Immature natural killer cell (primary cell): ENCODE data around the gene SEZ6. TPM values are rescaled to one million over a fixed set of nuclear protein-coding genes. Genes with fewer than 3 reads are reported as not detected.
"Not testable (repeated sequence)": the region's sequence is repeated elsewhere in the genome, so short reads cannot be mapped to it uniquely, and the experiment has no call there.

Experiments
- DNase-seq, 3 donors: peaks; one replicate each; pipeline ENCODE4 v3.0.0; 2022; ENCODE audit warnings: mixed read lengths in 1 of 3
- H3K27ac Mint-ChIP-seq, 6 donors: one replicate each; pipeline ENCODE4 v1.8.0; 2020; ENCODE audit warnings: mixed read lengths in 6 of 6, mild to moderate bottlenecking in 5 of 6, inconsistent platforms in 4 of 6, moderate library complexity in 3 of 6
- H3K27me3 Mint-ChIP-seq, 3 donors: one replicate each; pipeline ENCODE4 v1.8.0; 2020 to 2021; ENCODE audit warnings: low read depth in 3 of 3, mild to moderate bottlenecking in 3 of 3, mixed read lengths in 3 of 3, moderate library complexity in 3 of 3, inconsistent platforms in 1 of 3
- H3K36me3 Mint-ChIP-seq, 3 donors: one replicate each; pipeline ENCODE4 v1.8.0; 2020; ENCODE audit warnings: mixed read lengths in 3 of 3, inconsistent platforms in 2 of 3, mild to moderate bottlenecking in 2 of 3
- H3K4me1 Mint-ChIP-seq, 2 donors: one replicate each; pipeline ENCODE4 v1.8.0; 2020; ENCODE audit warnings: inconsistent platforms in 2 of 2, mild to moderate bottlenecking in 2 of 2, mixed read lengths in 2 of 2, moderate library complexity in 1 of 2
- H3K4me3 Mint-ChIP-seq, 5 donors: one replicate each; pipeline ENCODE4 v1.8.0; 2020; ENCODE audit warnings: mild to moderate bottlenecking in 5 of 5, mixed read lengths in 5 of 5, inconsistent platforms in 3 of 5, moderate library complexity in 3 of 5
- H3K9me3 Mint-ChIP-seq, 6 donors: one replicate each; pipeline ENCODE4 v1.8.0; 2020; ENCODE audit warnings: mild to moderate bottlenecking in 6 of 6, mixed read lengths in 6 of 6, inconsistent platforms in 4 of 6, moderate library complexity in 3 of 6
- polyA plus RNA-seq, 3 donors: library from polyadenylated mRNA; unstranded; fragments of 300-500 nt; fragmentation: Illumina TruSeq; gene quantifications; one replicate each; pipeline ENCODE4 v1.2.3, GENCODE V29; 2021

SEZ6 gene
- polyA plus RNA-seq, 3 donors from 2014 or later: 0.71 to 3.8 (median 0.86) TPM

DNA sequence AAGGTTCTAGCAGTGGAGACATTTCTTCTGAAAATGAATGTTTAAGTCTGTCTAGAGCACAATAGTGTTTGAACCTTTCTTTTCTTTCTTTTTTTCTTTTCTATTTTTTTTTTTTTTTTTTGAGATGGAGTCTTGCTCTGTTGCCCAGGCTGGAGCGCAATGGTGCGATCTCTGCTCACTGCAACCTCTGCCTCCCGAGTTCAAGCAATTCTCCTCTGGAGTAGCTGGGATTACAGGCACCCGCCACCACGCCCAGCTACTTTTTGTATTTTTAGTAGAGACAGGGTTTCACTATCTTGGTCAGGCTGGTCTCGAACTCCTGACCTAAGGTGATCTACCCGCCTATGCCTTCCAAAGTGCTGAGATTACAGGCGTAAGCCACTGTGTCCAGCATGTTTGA is 71.3 kb downstream of the SEZ6 start:
- Mint-ChIP-seq H3K27ac (peak overlapping the region in 4 of 6 donors; percentile 1 to 55 (median 24)), H3K4me1 (peaks cover 56 to 76% of the 10 kb centered on the region in 2 donors)
- H3K36me3 Mint-ChIP-seq, H3K4me3 Mint-ChIP-seq, DNase-seq, H3K27me3 Mint-ChIP-seq, H3K9me3 Mint-ChIP-seq: not testable (repeated sequence)

DNA sequence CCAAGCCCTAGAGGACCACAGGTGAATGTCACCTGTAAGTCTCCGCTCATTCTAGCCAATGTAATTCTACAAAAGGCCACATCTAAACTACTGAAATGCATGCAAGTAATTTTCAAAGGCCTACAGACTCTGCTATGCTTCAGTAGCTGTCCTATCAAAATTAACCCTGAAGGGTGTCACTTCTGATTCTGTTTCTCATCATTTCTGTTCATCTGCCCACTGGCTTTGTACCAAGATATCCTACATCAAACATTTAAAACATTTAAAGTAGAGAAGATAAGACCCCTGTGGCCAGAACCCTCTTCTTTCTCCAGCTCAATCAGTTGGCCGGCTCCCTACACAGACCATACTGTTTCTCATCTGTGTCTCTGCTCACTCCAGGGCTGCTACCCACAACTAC is 76.0 kb downstream of the SEZ6 start:
- no peak for DNase-seq
- Mint-ChIP-seq H3K4me1 (peaks cover 55 to 67% of the 10 kb centered on the region in 2 donors), H3K36me3 (peaks cover 0 to 15% (median 8%) of the 10 kb centered on the region in 3 donors), H3K27me3 (peaks cover 3 to 9% (median 5%) of the 10 kb centered on the region in 3 donors), H3K27ac (peak overlapping the region; percentile 30 to 94 (median 79)), H3K9me3 (no peaks in the 10 kb centered on the region), H3K4me3 (no peak overlapping the region)

DNA sequence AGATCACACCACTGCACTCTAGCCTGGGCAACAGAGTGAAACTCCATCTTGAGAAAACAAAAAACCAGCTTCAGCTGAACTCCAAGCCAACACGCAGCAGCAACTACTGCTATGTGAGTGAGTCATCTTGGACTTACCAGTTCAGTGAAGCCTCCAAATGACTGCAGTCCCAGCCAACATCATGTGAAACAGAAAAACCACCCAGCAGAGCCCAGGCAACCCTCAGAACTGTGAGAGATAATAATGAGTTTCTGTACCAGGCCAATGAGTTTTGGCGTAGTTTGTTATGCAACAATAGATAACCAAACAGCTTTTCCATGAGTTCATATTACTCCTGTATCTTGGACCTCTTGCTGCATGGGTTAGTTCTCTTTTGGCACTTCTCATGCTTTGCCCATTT is 77.8 kb downstream of the SEZ6 start:
- peaks cover 6 to 22% (median 17%) of the 10 kb centered on the region in 3 donors for H3K36me3 Mint-ChIP-seq

DNA sequence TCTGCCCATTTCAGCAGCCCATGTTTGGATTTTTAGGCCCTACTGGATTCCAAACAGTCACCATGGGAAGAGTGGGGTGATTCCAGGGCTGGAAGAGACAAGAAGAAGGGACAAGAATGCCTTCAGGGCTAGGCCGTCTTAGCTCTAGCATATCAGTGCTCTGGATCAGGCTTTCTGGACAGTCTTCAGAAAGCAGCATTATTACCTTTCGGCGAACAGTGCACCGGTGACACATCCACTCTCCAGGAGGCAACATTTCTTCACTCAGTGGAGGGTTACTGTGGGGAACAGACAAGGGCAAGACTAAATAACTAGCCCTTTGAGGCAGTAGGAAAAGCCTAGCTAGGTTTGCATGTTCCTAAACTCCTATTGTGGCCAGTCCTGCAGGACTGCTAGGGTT is 79.0 kb downstream of the SEZ6 start:
- Mint-ChIP-seq H3K9me3 (no peaks in the 10 kb centered on the region), H3K36me3 (peaks cover 12 to 29% (median 23%) of the 10 kb centered on the region in 3 donors), H3K27me3 (peaks cover 3 to 13% (median 7%) of the 10 kb centered on the region in 3 donors), H3K4me3 (peak overlapping the region; percentile 37 to 76 (median 63)), H3K27ac (peak overlapping the region; percentile 95 to 99 (median 97)), H3K4me1 (peaks cover 66 to 76% of the 10 kb centered on the region in 2 donors)
- no peak for DNase-seq

More for the DNA sequence above, 77.8 kb downstream of the SEZ6 start:
- Mint-ChIP-seq H3K27me3 (peaks cover 3 to 11% (median 5%) of the 10 kb centered on the region in 3 donors), H3K27ac (peak overlapping the region; percentile 95 to 99 (median 97)), H3K4me1 (peaks cover 61 to 70% of the 10 kb centered on the region in 2 donors), H3K4me3 (no peak overlapping the region), H3K9me3 (no peaks in the 10 kb centered on the region)
- DNase-seq: no peak

DNA sequence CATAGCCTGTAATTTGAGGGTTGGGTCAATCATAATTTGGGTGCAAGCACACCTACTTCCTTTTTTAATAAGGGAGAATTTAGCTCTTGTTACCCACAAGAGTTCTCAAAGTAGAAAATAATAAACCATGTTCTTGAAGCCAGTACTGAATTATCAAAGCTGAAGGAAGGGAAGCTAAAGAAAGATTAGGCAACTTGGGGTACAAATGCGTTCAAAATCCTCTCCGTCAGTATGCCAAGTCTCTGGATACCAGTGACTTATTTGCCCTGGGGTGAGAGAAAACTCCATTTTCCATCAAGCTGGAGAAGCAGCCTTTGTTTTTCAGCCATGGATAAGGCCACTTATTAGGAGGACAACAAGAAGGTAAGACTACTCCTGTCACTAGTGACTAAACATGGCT is 79.5 kb downstream of the SEZ6 start:
- H3K4me1 Mint-ChIP-seq: peaks cover 66 to 80% of the 10 kb centered on the region in 2 donors
- peaks cover 16 to 33% (median 27%) of the 10 kb centered on the region in 3 donors for H3K36me3 Mint-ChIP-seq
- peak overlapping the region; percentile 95 to 99 (median 97) for H3K27ac Mint-ChIP-seq
- no peak for DNase-seq
- H3K9me3 Mint-ChIP-seq: no peaks in the 10 kb centered on the region
- H3K4me3 Mint-ChIP-seq: peak overlapping the region; percentile 57 to 79 (median 69)
- peaks cover 3 to 13% (median 7%) of the 10 kb centered on the region in 3 donors for H3K27me3 Mint-ChIP-seq

DNA sequence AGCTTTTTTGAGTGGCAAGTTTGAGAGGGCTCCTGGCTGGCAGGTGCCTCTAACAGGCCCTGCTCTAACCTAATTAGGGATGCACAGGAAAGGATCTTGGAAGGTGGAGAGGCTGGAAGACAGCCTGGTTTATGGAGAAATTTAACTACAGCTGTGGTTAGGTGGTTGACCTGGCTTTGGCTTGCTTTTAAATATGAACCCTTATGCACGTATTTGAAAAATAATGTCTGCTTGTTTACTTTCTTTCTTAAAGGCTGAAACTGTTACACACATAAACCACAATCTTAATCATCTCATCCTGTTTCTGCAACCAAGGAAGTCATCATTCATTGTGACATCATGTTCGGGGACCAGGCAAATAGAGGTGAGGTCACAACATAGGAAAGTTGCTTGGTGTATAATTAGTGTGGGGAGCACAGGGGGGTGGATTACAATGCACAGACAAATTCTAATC is 79.9 kb downstream of the SEZ6 start:
- Mint-ChIP-seq H3K4me3 (peak overlapping the region; percentile 57 to 79 (median 69)), H3K36me3 (peaks cover 18 to 35% (median 29%) of the 10 kb centered on the region in 3 donors), H3K27me3 (peaks cover 3 to 13% (median 7%) of the 10 kb centered on the region in 3 donors), H3K4me1 (peaks cover 66 to 80% of the 10 kb centered on the region in 2 donors), H3K27ac (peak overlapping the region; percentile 95 to 99 (median 97)), H3K9me3 (no peaks in the 10 kb centered on the region)
- DNase-seq: peak; percentile 88 to 89 (median 89)

DNA sequence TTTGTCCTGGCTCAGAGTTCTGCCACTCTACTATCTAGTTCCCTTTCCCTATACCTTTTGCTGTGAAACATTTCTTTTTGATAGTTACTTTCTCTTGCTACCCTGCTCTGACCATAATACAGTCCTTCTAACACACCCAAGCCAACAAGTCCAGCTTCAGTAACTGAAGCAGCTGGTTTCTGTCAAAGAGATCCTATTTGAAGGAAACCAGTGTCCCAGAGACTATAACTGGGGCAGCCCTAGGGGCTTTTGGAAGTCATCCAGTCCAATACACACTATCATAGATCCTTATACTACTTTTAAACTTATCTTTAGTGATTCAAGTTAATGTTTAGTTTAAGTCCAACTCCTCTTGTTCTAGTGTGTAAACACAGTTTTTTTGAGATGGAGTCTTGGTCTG is 85.6 kb downstream of the SEZ6 start:
- no peak overlapping the region for H3K4me3 Mint-ChIP-seq
- peaks cover 0 to 4% (median 3%) of the 10 kb centered on the region in 3 donors for H3K27me3 Mint-ChIP-seq
- peaks cover 27 to 69% (median 44%) of the 10 kb centered on the region in 3 donors for H3K36me3 Mint-ChIP-seq
- H3K9me3 Mint-ChIP-seq: no peaks in the 10 kb centered on the region
- peaks cover 29 to 41% of the 10 kb centered on the region in 2 donors for H3K4me1 Mint-ChIP-seq
- H3K27ac Mint-ChIP-seq: peak overlapping the region; percentile 2 to 79 (median 34)
- DNase-seq: no peak

DNA sequence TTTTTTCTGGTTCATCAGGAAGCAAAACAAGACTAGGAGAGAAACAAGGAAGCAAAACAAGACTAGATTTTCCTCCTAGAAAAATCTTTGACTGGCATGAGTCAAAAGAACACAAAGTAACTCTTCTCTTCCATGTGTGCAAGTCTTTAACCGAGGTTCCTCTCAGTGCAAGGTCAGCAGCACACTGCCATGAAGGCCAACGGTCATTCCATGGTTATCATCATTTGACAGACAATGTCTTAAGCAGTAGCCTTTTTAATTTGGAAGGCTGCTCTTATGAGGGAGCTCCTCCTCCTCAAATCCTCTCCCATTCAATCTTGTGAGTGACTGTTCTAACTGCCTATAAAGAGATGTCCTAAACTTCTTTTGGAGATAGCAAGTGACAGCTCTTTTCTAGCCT is 87.5 kb downstream of the SEZ6 start:
- no peaks in the 10 kb centered on the region for H3K9me3 Mint-ChIP-seq
- peaks cover 0 to 3% (median 2%) of the 10 kb centered on the region in 3 donors for H3K27me3 Mint-ChIP-seq
- no peak for DNase-seq
- H3K36me3 Mint-ChIP-seq: peaks cover 29 to 69% (median 47%) of the 10 kb centered on the region in 3 donors
- peaks cover 10 to 22% of the 10 kb centered on the region in 2 donors for H3K4me1 Mint-ChIP-seq
- H3K27ac Mint-ChIP-seq: peak overlapping the region in 5 of 6 donors; percentile 46 to 87 (median 65)
- H3K4me3 Mint-ChIP-seq: no peak overlapping the region

DNA sequence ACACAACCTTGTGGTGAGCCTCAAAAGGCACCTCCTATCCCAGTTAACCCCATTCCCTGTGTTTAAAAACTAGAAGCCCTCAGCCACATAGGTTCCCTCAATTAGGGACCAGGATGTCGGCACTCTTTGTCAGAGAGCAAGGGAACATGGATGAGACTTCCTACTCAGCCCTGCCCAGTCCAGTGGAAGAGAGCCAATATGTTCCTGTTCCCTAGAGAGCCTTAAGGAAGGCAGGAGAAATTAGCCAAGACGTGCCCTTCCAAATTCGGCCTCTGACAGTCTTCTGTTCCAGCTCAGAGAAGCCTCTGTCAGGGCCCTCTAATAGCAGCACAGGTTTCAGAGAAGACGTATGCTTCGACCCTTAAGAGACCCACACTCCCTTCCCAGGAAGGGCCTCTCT is 88.4 kb downstream of the SEZ6 start:
- Mint-ChIP-seq H3K36me3 (peaks cover 23 to 70% (median 45%) of the 10 kb centered on the region in 3 donors), H3K27ac (peak overlapping the region in 3 of 6 donors; percentile 2 to 64 (median 21))

DNA sequence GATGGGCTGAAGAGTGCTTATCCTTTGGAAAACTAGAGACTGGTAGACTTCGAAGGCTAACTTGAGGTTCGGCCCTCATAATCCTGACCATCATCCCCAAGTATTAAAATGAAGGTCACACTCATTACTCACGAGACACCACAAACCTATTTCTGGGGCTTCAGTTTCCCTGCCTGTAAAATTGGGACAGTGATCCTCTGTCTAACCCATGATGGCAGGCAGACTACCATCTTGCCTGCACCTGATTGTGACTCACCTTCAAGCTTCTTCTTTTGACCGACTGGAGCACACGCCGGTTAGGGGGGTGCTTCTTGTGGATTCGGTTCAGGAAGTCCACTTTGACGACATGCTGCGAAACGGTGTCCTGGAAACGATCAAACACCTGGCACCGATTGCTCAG is 88.8 kb downstream of the SEZ6 start:
- Mint-ChIP-seq H3K36me3 (peaks cover 23 to 72% (median 44%) of the 10 kb centered on the region in 3 donors), H3K27me3 (peaks cover 0 to 6% (median 0%) of the 10 kb centered on the region in 3 donors)
- no peak for DNase-seq

More for the DNA sequence above, 88.4 kb downstream of the SEZ6 start:
- Mint-ChIP-seq H3K27me3 (peaks cover 0 to 6% (median under 1%) of the 10 kb centered on the region in 3 donors), H3K4me1 (peaks cover 5 to 13% of the 10 kb centered on the region in 2 donors), H3K9me3 (no peaks in the 10 kb centered on the region), H3K4me3 (no peak overlapping the region)
- no peak for DNase-seq

DNA sequence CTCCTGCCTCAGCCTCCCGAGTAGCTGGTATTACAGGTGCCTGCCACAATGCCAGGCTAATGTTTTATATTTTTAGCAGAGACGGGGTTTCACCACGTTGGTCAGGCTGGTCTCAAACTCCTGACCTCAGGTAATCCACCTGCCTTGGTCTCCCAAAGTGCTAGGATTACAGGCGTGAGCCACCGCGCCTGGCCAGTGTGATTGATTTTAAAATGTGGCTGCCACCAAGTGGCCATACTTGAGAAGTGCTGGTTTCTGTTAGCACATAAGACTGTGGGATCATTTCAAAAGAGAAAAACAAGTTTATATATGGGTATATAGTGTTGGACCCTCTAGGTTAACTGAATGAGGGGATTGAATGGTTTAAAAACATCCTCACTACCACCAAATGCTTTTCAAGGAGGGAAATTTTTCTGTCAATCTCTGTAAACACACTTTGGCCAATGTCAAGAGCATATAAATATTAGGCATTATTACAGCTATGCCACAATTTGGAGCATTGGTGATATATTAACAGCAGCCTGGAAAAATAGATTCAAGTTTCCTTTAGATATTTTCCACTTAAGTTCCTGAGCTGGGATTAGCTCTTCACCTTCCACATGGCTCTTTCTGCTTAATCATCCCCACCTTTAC is 89.4 kb downstream of the SEZ6 start:
- peak; percentile 32 to 49 (median 37) for DNase-seq
- peaks cover 4 to 7% of the 10 kb centered on the region in 2 donors for H3K4me1 Mint-ChIP-seq
- peaks cover 0 to 6% (median 0%) of the 10 kb centered on the region in 3 donors for H3K27me3 Mint-ChIP-seq
- peak overlapping the region; percentile 57 to 87 (median 80) for H3K27ac Mint-ChIP-seq
- H3K4me3 Mint-ChIP-seq: no peak overlapping the region
- H3K36me3 Mint-ChIP-seq: peaks cover 18 to 66% (median 40%) of the 10 kb centered on the region in 3 donors
- no peaks in the 10 kb centered on the region for H3K9me3 Mint-ChIP-seq

More for the DNA sequence above, 88.8 kb downstream of the SEZ6 start:
- Mint-ChIP-seq H3K27ac (peak overlapping the region in 4 of 6 donors; percentile 57 to 74 (median 64)), H3K4me1 (peaks cover 4 to 11% of the 10 kb centered on the region in 2 donors), H3K4me3 (no peak overlapping the region), H3K9me3 (no peaks in the 10 kb centered on the region)

DNA sequence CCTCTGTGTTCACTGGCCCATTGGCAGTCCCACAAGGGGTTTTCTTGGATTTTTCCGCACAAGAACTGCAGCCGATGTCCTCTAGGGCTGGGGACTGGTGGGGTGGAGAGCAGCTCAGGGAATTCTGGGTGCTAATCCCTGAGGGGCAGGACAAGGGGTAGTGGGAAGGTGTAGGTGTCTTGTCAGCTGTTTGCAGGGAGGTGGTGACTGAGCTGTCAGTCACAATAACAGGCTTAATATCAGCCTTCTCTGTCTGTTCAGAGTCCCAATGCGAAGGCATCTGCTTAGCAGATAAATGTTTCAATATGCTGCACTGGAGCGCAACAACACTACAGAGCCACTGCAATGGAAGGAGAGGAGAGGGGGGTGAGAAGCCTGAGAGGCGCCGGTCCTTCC is 92.9 kb downstream of the SEZ6 start:
- peaks cover 0 to 6% (median 0%) of the 10 kb centered on the region in 3 donors for H3K27me3 Mint-ChIP-seq
- no peak for DNase-seq
- no peak overlapping the region for H3K4me3 Mint-ChIP-seq
- H3K4me1 Mint-ChIP-seq: peaks cover 3 to 6% of the 10 kb centered on the region in 2 donors
- H3K36me3 Mint-ChIP-seq: peaks cover 21 to 63% (median 33%) of the 10 kb centered on the region in 3 donors
- no peaks in the 10 kb centered on the region for H3K9me3 Mint-ChIP-seq
- no peak overlapping the region for H3K27ac Mint-ChIP-seq

DNA sequence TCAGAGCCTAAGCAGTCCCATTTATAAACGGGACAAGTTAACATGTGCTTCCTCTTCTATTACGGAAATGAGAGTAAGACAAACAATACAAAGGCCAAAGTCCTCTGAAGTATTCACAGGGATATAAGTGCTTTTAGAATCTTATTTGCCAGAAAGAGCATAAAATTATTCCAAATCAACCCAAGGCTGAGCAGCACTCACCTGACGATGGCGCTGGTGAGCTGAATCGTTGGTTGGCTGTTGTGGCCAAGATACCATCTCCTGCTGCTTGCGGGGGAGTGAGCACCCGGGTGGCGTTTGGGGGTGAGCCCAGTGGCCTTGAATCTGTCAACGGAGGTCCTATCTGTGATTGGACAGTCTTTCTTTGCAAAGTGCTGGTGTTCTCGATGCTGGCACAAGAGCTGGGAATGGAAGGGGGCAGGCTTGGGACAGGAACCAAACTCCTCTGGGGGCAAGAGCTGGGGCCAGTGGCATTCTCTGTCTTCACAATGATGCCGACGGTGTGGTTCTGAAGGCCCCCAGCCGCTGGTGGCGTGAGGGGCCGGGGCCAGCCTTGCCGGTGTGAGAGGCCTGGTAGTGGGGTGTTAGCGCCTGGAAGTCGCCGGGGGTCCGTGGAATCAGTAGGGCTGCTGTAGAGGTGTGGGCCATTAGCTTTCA is 93.4 kb downstream of the SEZ6 start:
- Mint-ChIP-seq H3K9me3 (no peaks in the 10 kb centered on the region), H3K27ac (peak overlapping the region in 2 of 6 donors; percentile 14 to 19), H3K36me3 (peaks cover 21 to 66% (median 30%) of the 10 kb centered on the region in 3 donors), H3K27me3 (peaks cover 0 to 6% (median 2%) of the 10 kb centered on the region in 3 donors), H3K4me1 (peaks cover 3 to 6% of the 10 kb centered on the region in 2 donors), H3K4me3 (no peak overlapping the region)
- no peak for DNase-seq
